Uterus (tissue), 4 donors: ENCODE measurements around the gene MAP2. TPM values are rescaled to one million over a fixed set of nuclear protein-coding genes. Genes with fewer than 3 reads are reported as not detected.

Experiments used
- DNase-seq, 2 donors: peaks; one replicate each; pipeline ENCODE4 v3.0.0-alpha.2; 2019 to 2020
- H3K27ac ChIP-seq, 2 donors: fragments of 200-600 bp; sonication (generic); 1 replicate in 1 of 2; 2 replicates in 1 of 2; pipeline ENCODE4 v1.5.1; 2016 to 2018
- H3K27me3 ChIP-seq, 2 donors: fragments of 200-600 bp; sonication (generic); one replicate each; pipeline ENCODE4 v1.5.1; 2018 to 2019; ENCODE audit warnings: control low read depth in 1 of 2
- H3K36me3 ChIP-seq, 2 donors: fragments of 200-600 bp; sonication (generic); one replicate each; pipeline ENCODE4 v1.5.1; 2019; ENCODE audit warnings: control low read depth in 1 of 2
- H3K4me1 ChIP-seq, 2 donors: fragments of 200-600 bp; sonication (generic); one replicate each; pipeline ENCODE4 v1.5.1; 2018 to 2019; ENCODE audit warnings: control low read depth in 1 of 2
- H3K4me3 ChIP-seq, 2 donors: fragments of 200-600 bp; sonication (generic); 1 replicate in 1 of 2; 2 replicates in 1 of 2; pipeline ENCODE4 v1.5.1; 2018 to 2019; ENCODE audit warnings: mild to moderate bottlenecking in 1 of 2
- H3K9me3 ChIP-seq, 2 donors: fragments of 200-600 bp; sonication (generic); one replicate each; pipeline ENCODE4 v1.5.1; 2019; ENCODE audit warnings: control low read depth in 1 of 2
- POLR2A ChIP-seq, 2 donors: fragments of 450-650 bp; IDR thresholded peaks; one replicate each; pipeline ENCODE4 v1.6.1; 2016; ENCODE audit warnings: antibody characterized with exemption in 2 of 2, mild to moderate bottlenecking in 1 of 2, moderate library complexity in 1 of 2
- intact Hi-C: fragments of 100-400 bp; cut with DNase I; formaldehyde crosslinking; loops from one replicate; pipeline ENCODE4 v1.15.1; 2023; ENCODE audit warnings: low total_unique reads
- total RNA-seq, 4 donors: library from RNA; depleted of rRNA in 3 of 4; stranded (reverse); fragments of >200 nt in 3 of 4; gene quantifications; one replicate each; pipeline versions ENCODE4 v1.1.0 to v1.2.4, GENCODE V29; 2014 to 2023
- TF ChIP-seq, protein P1 (sequence below), 4 experiments: fragments of 200-600 bp in 2 of 4; fragments of 450-650 bp in 2 of 4; sonication (generic) in 2 of 4; IDR thresholded peaks; one replicate each; pipeline ENCODE4 v1.5.1; 2016 to 2019; ENCODE audit warnings: antibody characterized with exemption in 4 of 4, mild to moderate bottlenecking in 2 of 4, moderate library complexity in 1 of 4
- donor health status: DM: yes; HTN: yes; CAD: no.

MAP2 gene
- total RNA-seq, 4 donors from 2014 or later, result 4.7 to 18.7 (median 7.6) TPM

DNA sequence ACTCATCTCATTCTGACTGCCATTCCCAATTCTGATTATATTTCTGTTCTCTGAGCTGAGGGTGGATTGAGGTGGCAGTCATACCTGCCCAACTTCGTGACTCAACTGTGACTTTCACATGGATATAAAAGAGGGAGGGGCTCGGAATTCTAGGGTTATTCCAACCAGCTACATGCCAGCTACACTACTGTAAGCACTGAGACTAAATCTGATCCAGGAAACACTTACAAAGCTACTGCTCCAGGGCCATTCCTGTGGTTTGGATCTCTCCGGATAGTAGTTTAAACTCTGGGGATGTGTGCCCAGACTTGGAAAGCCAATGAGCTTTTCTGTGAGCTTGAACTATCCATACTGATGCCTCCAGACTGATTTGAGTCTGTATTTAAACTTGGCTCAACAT is 7.9 kb downstream of the MAP2 start:
- intact Hi-C loops, result no loop called here

DNA sequence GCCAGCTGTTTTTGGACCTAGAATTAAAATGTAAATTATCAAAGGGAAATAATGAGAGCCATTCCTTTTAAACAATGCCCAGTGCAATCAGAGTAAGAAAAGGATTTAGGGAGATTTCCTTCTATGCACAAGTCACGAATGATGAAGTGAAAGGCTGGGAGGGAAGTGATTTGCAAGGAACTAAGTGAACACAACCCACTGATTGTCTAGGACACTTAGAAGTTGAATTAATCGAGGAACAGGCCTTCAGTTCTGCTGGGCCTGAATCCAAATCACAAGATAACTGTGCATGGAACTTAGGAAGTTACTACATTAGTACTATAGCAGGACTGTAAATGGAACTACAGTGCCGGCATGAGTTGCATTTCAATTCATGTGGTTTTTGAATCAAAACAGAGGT is 17.7 kb downstream of the MAP2 start:
- intact Hi-C loops, result no loop called here
- DNase-seq, result no peak
- H3K27me3 ChIP-seq, result no peaks in the 10 kb centered on the region
- H3K9me3 ChIP-seq, result no peaks in the 10 kb centered on the region
- no peak overlapping the region for H3K4me3 ChIP-seq
- H3K36me3 ChIP-seq, result no peaks in the 10 kb centered on the region
- no peak overlapping the region for H3K27ac ChIP-seq
- no peaks in the 10 kb centered on the region for H3K4me1 ChIP-seq
- no peak for TF ChIP-seq POLR2A (IDR thresholded peaks at IDR 0.05)
- TF ChIP-seq, protein P1, sequence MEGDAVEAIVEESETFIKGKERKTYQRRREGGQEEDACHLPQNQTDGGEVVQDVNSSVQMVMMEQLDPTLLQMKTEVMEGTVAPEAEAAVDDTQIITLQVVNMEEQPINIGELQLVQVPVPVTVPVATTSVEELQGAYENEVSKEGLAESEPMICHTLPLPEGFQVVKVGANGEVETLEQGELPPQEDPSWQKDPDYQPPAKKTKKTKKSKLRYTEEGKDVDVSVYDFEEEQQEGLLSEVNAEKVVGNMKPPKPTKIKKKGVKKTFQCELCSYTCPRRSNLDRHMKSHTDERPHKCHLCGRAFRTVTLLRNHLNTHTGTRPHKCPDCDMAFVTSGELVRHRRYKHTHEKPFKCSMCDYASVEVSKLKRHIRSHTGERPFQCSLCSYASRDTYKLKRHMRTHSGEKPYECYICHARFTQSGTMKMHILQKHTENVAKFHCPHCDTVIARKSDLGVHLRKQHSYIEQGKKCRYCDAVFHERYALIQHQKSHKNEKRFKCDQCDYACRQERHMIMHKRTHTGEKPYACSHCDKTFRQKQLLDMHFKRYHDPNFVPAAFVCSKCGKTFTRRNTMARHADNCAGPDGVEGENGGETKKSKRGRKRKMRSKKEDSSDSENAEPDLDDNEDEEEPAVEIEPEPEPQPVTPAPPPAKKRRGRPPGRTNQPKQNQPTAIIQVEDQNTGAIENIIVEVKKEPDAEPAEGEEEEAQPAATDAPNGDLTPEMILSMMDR (IDR thresholded peaks at IDR 0.05), result no peak

More for the DNA sequence above, 7.9 kb downstream of the MAP2 start:
- no peaks in the 10 kb centered on the region for H3K9me3 ChIP-seq
- no peaks in the 10 kb centered on the region for H3K4me1 ChIP-seq
- no peak overlapping the region for H3K27ac ChIP-seq
- TF ChIP-seq, protein P1 (IDR thresholded peaks at IDR 0.05), result no peak
- no peak for TF ChIP-seq POLR2A (IDR thresholded peaks at IDR 0.05)
- DNase-seq, result no peak
- H3K4me3 ChIP-seq, result no peak overlapping the region
- no peaks in the 10 kb centered on the region for H3K27me3 ChIP-seq
- H3K36me3 ChIP-seq, result no peaks in the 10 kb centered on the region

DNA sequence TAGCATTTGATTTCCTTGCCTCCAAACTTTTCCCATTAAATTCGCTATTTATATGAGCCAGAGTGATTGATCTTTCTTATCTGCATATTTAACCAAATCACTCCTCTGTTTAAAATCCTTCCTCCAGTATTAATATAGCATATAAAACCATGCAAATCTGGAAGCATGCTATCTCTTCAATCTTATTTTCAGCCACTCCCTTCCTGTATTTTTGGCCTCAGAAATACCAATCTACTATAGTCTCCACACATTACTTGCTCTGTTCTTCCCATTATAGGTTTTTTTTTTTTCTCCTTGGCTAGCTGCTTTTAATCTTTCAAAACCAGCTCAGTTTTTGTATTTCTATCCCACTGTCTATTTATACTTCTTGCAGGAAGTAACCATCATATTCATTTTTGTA is 19.1 kb downstream of the MAP2 start:
- Histone ChIP-seq H3K9me3 (no peaks in the 10 kb centered on the region), H3K4me1 (no peaks in the 10 kb centered on the region), H3K4me3 (no peak overlapping the region), H3K27ac (no peak overlapping the region), H3K36me3 (no peaks in the 10 kb centered on the region), H3K27me3 (no peaks in the 10 kb centered on the region)
- TF ChIP-seq, protein P1 (IDR thresholded peaks at IDR 0.05), result no peak
- no peak for TF ChIP-seq POLR2A (IDR thresholded peaks at IDR 0.05)
- DNase-seq, result no peak
- intact Hi-C loops, result no loop called here

DNA sequence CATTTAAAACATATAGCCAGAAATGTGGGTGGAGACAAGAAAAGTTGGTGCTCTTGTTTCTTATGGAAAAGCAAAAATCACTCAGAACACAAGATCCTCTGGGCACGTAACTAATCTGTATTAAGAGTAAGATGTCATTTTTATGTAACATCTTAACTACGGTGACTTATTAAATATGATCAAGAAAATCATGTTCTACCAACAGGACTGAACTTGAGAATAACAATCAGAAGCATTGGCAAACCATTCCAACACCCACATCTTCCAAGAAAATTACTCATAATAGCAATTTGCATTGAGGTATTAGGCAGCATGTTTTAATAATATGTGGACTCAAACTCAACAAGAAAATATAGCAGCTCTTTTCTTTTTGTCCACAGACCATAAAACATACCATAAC is 21.6 kb downstream of the MAP2 start:
- Histone ChIP-seq H3K27ac (no peak overlapping the region), H3K4me1 (no peaks in the 10 kb centered on the region), H3K36me3 (no peaks in the 10 kb centered on the region), H3K27me3 (no peaks in the 10 kb centered on the region), H3K4me3 (no peak overlapping the region), H3K9me3 (no peaks in the 10 kb centered on the region)
- TF ChIP-seq, protein P1 (IDR thresholded peaks at IDR 0.05), result no peak
- TF ChIP-seq POLR2A (IDR thresholded peaks at IDR 0.05), result no peak
- DNase-seq, result no peak
- intact Hi-C loops, result no loop called here

DNA sequence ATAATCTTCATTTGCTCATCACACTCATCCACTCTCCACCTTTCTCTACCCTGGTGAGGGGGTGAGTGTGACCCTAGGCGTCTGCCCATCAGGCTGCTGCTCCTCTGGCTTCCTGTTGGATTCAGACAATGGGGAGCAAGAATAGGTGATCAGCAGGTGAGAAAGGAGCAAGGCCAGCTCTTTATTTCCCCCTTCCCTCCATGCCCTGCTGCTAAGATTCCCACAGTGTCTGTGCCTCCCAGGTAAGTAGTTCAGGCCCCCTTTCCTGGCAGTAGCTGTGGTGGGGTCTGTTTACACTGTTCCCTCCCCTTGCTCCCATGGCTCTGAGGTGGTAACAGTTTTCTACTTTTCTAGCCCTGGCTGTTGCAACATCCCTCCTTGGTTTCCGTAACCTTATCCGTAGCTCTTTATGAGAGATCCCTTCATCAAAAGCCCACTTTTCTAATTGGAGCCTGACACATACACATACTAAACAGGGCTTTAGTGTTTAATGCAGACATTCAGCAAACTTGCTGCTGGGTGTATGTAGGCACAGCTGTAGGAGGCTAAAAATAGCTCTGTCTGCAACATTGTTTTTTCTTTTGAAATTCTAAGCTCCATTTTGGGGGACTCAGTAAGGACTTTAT is 27.5 kb downstream of the MAP2 start:
- TF ChIP-seq, protein P1 (IDR thresholded peaks at IDR 0.05), result no peak
- no peak for TF ChIP-seq POLR2A (IDR thresholded peaks at IDR 0.05)
- no peaks in the 10 kb centered on the region for H3K4me1 ChIP-seq
- H3K36me3 ChIP-seq, result no peaks in the 10 kb centered on the region
- no peak overlapping the region for H3K4me3 ChIP-seq
- DNase-seq, result no peak
- no peaks in the 10 kb centered on the region for H3K27me3 ChIP-seq
- no peaks in the 10 kb centered on the region for H3K9me3 ChIP-seq
- intact Hi-C loops, result no loop called here
- no peak overlapping the region for H3K27ac ChIP-seq
